Calu3 (cell line): ENCODE measurements around the gene DYNC1H1. TPM values are rescaled to one million over a fixed set of nuclear protein-coding genes. Genes with fewer than 3 reads are reported as not detected.
A peak's percentile ranks its signal among the peaks of the same experiment; 100 is the strongest.

ENCODE experiments used
- BruUV-seq: library from RNA; stranded (reverse); fragments of 400-500 nt; replicated peaks from 2 replicates; lab custom pipeline; 2021; lab: Mats Ljungman, UMichigan
- CTCF ChIA-PET: fragments of 300-600 bp; sonication (Branson Sonifier 250); formaldehyde crosslinking; loops from one replicate; lab custom pipeline; 2022; ENCODE audit warnings: antibody characterized with exemption; lab: Charles Lee
- DNase-seq: peaks from one replicate; pipeline ENCODE4 v3.0.0; 2022
- H3K27ac Mint-ChIP-seq: one replicate; pipeline ENCODE4 v1.8.0; 2022; ENCODE audit warnings: mixed read lengths; ENCODE audit not compliant: unreplicated experiment
- H3K27me3 Mint-ChIP-seq: one replicate; pipeline ENCODE4 v1.8.0; 2022; ENCODE audit warnings: mixed read lengths; ENCODE audit not compliant: unreplicated experiment
- H3K36me3 Mint-ChIP-seq: one replicate; pipeline ENCODE4 v1.8.0; 2022; ENCODE audit warnings: mild to moderate bottlenecking, moderate library complexity, mixed read lengths; ENCODE audit not compliant: insufficient read depth, unreplicated experiment
- H3K4me1 Mint-ChIP-seq: one replicate; pipeline ENCODE4 v1.8.0; 2022; ENCODE audit warnings: mild to moderate bottlenecking, low read depth, mixed read lengths; ENCODE audit not compliant: unreplicated experiment
- H3K4me3 Mint-ChIP-seq: one replicate; pipeline ENCODE4 v1.8.0; 2022; ENCODE audit warnings: mild to moderate bottlenecking, low read depth, moderate library complexity, mixed read lengths; ENCODE audit not compliant: unreplicated experiment
- H3K9me3 Mint-ChIP-seq: one replicate; pipeline ENCODE4 v1.8.0; 2022; ENCODE audit warnings: low read depth, mixed read lengths; ENCODE audit not compliant: unreplicated experiment
- CTCF ChIP-seq: fragments of 200-600 bp; IDR thresholded peaks from one replicate; pipeline ENCODE4 v1.8.0; 2022; ENCODE audit warnings: antibody characterized with exemption; ENCODE audit not compliant: unreplicated experiment
- intact Hi-C: fragments of 100-400 bp; cut with micrococcal nuclease; formaldehyde crosslinking; loops from one replicate; pipeline ENCODE4 v1.10.0; 2022; ENCODE audit not compliant: unreplicated experiment
- total RNA-seq: library from RNA; stranded (reverse); gene quantifications from 2 replicates; pipeline ENCODE4 v1.2.3, GENCODE V29; 2022

Gene DYNC1H1
- total RNA-seq, 1 experiment from 2014 or later = 529 TPM

- no peak for DNase-seq
- intact Hi-C loops = no loop called here
- Mint-ChIP-seq H3K9me3 (no peaks in the 10 kb centered on the region), H3K4me1 (peaks cover 9% of the 10 kb centered on the region), H3K36me3 (peaks cover 34% of the 10 kb centered on the region), H3K27ac (peak overlapping the region; percentile 98), H3K27me3 (peaks cover 24% of the 10 kb centered on the region), H3K4me3 (peak overlapping the region; percentile 96)
- no TSS peak for BruUV-seq
- TF ChIP-seq CTCF = no peak
- CTCF ChIA-PET = interaction anchor here (0.6 to 1.5 kb wide), 3 partner anchors 19 to 1388 kb away, joined by 3 to 7 read pairs (median 3); no protein-coding TSS in a partner anchor
Measured at GRCh38 chr14:101948666-101949216, 15.6 kb upstream of the DYNC1H1 start.

GRCh38 chr14:101950100-101950499 is 14.3 kb upstream of the DYNC1H1 start:
- no peak for DNase-seq
- CTCF ChIA-PET = interaction anchor here (0.7 kb wide), 1 partner anchor 190 kb away, joined by 7 read pairs; no protein-coding TSS in a partner anchor
- H3K4me3 Mint-ChIP-seq = no peak overlapping the region
- H3K4me1 Mint-ChIP-seq = peaks cover 9% of the 10 kb centered on the region
- peaks cover 34% of the 10 kb centered on the region for H3K36me3 Mint-ChIP-seq
- BruUV-seq = TSS peak; percentile 14
- no peak overlapping the region for H3K27ac Mint-ChIP-seq
- intact Hi-C loops = no loop called here
- H3K9me3 Mint-ChIP-seq = no peaks in the 10 kb centered on the region
- peaks cover 11% of the 10 kb centered on the region for H3K27me3 Mint-ChIP-seq
- no peak for TF ChIP-seq CTCF

GRCh38 chr14:101950516-101951215 is 13.7 kb upstream of the DYNC1H1 start:
- peaks cover 9% of the 10 kb centered on the region for H3K4me1 Mint-ChIP-seq
- H3K27me3 Mint-ChIP-seq = peaks cover 5% of the 10 kb centered on the region
- intact Hi-C loops = no loop called here
- H3K9me3 Mint-ChIP-seq = no peaks in the 10 kb centered on the region
- TF ChIP-seq CTCF = no peak
- BruUV-seq = no TSS peak
- H3K36me3 Mint-ChIP-seq = peaks cover 34% of the 10 kb centered on the region
- DNase-seq = no peak
- no peak overlapping the region for H3K27ac Mint-ChIP-seq
- no peak overlapping the region for H3K4me3 Mint-ChIP-seq
- CTCF ChIA-PET = no interaction called here

- H3K27me3 Mint-ChIP-seq = no peaks in the 10 kb centered on the region
- H3K36me3 Mint-ChIP-seq = peaks cover 18% of the 10 kb centered on the region
- peaks cover 9% of the 10 kb centered on the region for H3K4me1 Mint-ChIP-seq
- no peak for TF ChIP-seq CTCF
- H3K4me3 Mint-ChIP-seq = no peak overlapping the region
- CTCF ChIA-PET = no interaction called here
- no peak for DNase-seq
- no peaks in the 10 kb centered on the region for H3K9me3 Mint-ChIP-seq
- BruUV-seq = no TSS peak
- intact Hi-C loops = no loop called here
- H3K27ac Mint-ChIP-seq = no peak overlapping the region
Measured at GRCh38 chr14:101953151-101953550, 11.2 kb upstream of the DYNC1H1 start.
